Myocyte (in vitro differentiated cells): ENCODE results near the gene DZIP1. TPM values are rescaled to one million over a fixed set of nuclear protein-coding genes. Genes with fewer than 3 reads are reported as not detected.
A peak's percentile ranks its signal among the peaks of the same experiment; 100 is the strongest.
"Not testable (repeated sequence)": the region's sequence is repeated elsewhere in the genome, so short reads cannot be mapped to it uniquely, and the experiment has no call there.

Experiments
- DNase-seq: peaks from one replicate; pipeline ENCODE4 v3.0.0-alpha.2; 2012; ENCODE audit warnings: low read depth
- polyA plus RNA-seq: library from polyadenylated mRNA; unstranded; fragments of >200 nt; gene quantifications from one replicate; pipeline ENCODE4 v1.2.1, GENCODE V29; 2012; ENCODE audit warnings: missing spikeins
- total RNA-seq: library from RNA; depleted of rRNA; stranded (reverse); fragments of >200 nt; gene quantifications from 2 replicates; pipeline ENCODE4 v1.2.3, GENCODE V29; 2014

Gene DZIP1, protein sequence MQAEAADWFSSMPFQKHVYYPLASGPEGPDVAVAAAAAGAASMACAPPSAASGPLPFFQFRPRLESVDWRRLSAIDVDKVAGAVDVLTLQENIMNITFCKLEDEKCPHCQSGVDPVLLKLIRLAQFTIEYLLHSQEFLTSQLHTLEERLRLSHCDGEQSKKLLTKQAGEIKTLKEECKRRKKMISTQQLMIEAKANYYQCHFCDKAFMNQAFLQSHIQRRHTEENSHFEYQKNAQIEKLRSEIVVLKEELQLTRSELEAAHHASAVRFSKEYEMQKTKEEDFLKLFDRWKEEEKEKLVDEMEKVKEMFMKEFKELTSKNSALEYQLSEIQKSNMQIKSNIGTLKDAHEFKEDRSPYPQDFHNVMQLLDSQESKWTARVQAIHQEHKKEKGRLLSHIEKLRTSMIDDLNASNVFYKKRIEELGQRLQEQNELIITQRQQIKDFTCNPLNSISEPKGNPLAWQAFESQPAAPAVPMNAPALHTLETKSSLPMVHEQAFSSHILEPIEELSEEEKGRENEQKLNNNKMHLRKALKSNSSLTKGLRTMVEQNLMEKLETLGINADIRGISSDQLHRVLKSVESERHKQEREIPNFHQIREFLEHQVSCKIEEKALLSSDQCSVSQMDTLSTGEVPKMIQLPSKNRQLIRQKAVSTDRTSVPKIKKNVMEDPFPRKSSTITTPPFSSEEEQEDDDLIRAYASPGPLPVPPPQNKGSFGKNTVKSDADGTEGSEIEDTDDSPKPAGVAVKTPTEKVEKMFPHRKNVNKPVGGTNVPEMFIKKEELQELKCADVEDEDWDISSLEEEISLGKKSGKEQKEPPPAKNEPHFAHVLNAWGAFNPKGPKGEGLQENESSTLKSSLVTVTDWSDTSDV
- 23.0 and 27.9 TPM in 2 replicates for total RNA-seq
- polyA plus RNA-seq, result 23.0 TPM

DNA sequence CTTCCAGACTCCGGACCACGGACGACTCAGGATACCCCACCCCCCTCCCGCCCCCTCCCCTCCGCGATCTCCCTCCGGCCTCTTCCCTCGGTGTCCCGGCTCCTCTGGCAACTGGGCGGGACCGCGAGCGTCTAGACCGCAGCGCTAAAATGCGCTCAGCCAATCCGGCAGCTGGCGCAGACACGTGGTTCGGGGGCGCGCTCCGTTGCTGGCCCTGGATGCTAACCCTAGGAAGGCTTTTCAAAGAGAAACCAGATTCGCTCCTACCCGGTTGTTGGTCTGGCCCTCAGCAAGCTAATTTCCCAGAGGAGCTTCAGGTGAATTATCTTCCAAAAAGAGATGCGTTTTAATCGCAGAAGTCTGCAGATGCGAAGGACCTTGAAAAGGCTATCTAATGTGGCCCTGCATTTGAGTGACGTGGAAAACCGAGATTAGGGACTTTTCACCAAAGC is at the start of gene DZIP1:
TSS of gene DZIP1 (minus strand) at position 106 of the 452 bp plus-strand sequence. CDS start 2,677 bp downstream, outside the sequence.
- peak; percentile 92 for DNase-seq

DNA sequence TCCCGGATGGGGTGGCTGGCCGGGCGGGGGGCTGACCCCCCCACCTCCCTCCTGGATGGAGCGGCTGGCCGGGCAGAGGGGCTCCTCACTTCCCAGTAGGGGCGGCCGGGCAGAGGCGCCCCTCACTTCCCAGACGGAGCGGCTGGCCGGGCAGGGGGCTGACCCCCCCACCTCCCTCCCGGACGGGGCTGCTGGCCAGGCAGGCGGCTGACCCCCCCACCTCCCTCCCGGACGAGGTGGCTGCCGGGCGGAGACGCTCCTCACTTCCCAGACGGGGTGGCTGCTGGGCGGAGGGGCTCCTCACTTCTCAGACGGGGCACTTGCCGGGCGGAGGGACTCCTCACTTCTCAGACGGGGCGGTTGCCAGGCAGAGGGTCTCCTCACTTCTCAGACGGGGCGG is 46.5 kb upstream of the DZIP1 start:
- not testable (repeated sequence) for DNase-seq

DNA sequence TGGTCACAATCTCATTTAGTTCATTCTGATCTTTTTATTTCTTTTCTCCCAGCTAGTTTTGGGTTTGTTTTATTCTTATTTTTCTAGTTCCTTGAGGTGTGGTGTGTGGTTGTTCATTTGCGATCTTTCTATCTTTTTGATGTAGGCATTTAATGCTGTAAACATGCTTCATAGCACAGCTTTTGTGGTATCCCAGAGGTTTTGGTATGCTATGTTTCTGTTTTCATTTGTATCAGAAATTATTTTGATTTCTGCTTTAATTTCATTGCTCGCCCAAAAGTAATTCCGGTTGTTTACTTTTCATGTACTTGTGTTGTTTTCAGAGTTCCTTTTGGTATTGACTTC is 45.0 kb upstream of the DZIP1 start:
- no peak for DNase-seq

DNA sequence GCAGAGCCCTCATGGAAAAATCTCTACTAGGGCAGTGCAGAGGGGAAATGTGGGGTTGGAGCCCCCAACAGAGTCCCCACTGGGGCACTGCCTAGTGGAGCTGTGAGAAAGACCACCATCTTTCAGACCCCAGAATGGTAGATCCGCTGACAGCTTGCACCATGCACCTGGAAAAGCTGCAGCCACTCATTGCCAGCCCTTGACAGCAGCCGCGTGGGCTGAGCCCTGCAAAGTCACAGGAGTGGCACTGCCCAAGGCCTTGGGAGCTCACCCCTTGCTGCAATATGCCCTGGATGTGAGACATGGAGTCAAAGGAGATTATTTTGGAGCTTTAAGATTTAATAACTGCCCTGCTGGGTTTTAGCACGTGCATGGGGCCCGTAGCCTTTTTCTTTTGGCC is 40.5 kb upstream of the DZIP1 start:
- DNase-seq, result not testable (repeated sequence)

DNA sequence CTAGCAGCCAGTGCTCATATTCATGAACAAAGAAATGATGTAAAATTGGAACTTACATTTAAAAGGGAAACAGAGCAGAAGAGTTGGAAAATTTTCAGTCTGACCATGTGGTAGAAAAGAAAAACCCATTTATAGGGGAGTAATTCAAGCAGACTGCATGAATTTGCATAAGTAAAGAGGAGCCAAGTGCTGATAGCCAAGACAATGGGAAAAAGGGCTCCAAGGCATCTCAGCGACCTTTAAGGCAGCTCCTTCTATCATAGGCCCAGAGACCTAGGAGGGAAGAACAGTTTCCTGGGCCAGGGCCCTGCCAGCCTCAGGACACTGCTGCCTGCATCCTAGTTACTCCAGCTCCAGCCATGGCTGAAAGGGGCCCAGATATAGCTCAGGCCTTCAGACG is 39.9 kb upstream of the DZIP1 start:
- no peak for DNase-seq

DNA sequence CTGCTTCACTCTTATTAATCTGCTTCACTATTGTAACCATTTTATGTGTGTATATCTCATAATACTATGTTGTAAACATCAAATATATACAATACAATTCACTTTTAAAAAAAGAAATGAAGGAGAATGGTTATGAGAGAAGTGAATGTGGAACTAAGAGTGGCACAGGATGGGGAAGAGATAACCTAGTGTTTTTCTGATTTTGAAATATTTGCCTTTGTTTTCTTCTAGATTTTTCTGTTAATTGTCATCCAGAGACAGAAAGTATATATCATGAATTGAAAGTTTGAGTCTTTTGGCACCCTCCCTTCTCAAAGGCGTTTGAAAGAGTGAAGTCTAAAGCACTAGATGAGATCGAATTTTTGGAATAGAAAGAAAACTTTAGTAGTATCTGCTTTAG is 35.2 kb upstream of the DZIP1 start:
- no peak for DNase-seq

DNA sequence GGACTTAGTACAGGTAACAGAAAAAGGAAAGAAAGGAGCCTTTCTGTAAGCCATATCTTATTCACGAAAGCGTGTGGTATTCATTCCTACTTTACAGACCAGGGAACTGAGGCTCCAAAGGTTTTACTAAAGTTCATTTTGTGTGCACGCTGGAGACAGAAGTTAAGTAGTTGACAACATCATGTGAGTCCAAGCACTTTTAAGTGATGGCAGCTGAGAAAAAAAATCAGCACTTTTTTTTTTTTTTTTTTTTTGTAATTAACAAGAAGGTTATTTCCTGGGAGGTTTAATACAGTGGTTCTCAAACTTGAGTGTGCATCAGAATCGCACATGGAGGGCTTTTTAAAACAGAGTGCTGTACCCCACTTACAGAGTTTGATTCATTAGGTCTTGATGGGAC is 34.5 kb upstream of the DZIP1 start:
- DNase-seq, result no peak

DNA sequence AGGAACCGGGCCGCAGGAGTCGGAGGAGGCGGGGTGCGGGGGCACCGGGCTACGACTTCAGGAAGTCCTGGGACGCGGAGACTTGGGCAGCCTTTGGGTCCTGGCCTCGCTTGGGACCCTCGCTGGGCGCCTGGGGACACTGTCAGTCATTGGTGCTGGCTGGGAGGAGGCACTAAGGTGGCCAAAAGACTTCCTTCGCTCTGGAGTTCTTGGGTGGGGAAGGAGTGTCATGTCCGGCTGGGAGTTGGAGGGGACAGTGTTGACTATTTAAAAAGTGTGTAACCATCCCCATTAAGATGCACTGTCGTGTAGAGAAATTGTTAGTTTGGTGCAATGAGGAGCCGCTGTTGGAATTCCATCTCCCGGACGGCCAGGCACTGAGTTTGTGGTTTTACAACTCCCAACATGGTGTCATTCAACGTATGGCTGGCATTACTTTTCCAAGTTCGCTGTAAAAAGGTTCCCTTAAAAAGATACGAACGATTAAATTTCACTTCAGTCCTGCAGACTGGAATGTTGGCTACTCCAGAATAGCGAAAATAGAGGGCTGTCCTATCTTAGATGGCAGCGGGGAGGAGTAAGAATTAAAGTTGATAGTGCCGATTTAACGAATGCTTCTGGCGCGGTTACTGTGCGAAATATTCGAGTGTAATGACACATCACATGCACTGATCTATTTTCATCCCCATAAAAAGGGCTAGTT is 33.2 kb upstream of the DZIP1 start:
- DNase-seq, result peak; percentile 42

DNA sequence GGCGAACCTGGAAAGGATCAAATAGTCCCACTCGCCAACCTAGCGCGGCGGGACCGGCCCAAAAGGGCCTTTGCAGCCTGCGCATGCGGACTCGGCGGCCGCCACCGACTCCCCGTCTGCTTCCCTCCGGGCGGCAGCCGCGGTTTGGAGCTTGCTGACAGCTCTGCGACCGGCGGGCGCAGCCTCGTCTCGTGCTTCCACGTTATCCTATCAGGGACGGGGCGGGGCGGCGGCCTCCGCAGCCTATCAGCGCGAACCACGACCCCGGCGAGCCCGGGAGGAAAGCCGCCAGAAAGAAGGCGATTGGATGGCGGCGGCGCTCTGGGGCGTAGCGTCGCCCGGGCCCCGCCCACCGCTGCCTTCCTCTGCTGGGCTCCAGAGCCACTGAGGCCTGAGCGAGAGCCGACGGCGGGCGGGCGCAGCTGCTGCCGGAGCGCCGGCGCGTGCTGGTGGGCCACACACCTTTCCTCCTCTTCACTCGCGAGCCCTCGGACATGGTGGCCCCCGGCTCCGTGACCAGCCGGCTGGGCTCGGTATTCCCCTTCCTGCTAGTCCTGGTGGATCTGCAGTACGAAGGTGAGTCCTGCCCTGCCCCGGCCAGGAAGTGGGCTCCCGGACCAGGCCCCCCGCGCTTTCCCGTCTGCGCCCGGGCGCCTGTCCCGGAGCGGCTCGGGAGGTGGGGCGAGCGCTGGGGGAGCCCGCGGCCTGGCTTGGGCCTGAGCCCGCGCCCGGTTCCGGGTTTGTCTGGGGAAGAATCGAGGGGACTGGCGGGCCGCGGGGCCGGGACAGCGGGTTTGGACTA is 32.5 kb upstream of the DZIP1 start, which contains the start of gene DNAJC3:
TSS of gene DNAJC3 (plus strand) at position 378 of the 802 bp plus-strand sequence. CDS start at position 495, 117 bp downstream.
- peak; percentile 98 for DNase-seq

DNA sequence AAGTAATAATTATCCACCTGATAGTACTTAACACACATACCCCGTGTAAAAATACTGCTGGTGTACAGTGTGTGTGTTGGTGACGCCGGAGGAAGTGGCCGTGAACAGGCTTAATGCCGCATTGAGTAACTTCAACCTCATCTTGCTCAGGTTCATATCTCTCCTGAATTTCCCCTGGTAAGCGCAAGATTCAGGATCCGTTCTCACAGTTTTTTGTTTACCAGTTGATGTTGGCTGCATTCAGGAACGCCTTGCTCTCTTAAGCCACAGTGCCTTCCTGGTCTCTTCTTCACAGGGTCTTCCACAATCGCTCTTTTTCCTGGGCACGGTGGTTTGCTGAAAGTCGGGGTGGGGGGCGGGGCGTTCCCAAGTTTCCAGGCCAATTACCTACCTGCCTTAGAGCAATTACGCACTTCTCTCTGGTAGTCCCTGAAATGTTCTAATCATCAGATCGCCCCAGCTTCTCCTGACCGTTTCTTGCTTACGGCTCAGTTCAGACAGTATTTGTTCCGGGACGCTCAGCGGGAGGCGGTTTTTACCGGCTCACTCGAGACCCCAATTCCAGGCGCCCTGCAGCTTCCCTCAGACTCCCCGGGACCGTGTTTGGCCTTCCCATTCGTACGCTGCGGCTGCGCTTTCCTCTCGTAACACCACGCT is 31.7 kb upstream of the DZIP1 start:
- DNase-seq, result no peak

DNA sequence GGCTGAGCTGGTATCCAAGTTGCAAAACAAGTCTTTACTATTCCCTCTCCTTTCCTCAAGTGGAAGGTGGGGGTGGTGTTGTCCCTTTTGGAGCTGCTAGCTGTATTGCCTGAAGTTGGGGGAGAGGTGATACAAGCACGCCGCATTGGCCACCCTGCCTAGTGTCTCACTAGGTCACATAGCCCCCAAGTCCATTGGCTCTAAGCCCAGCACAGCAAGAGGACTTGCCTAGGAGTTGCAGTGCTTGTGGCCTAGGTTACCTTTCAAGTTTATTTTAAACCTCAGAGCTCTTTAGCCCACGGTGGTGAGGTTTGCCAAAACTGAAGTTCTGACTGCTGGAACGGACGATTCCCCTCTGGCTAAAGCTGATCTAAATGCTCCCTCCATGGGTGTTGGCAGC is 27.1 kb upstream of the DZIP1 start:
- DNase-seq, result no peak

DNA sequence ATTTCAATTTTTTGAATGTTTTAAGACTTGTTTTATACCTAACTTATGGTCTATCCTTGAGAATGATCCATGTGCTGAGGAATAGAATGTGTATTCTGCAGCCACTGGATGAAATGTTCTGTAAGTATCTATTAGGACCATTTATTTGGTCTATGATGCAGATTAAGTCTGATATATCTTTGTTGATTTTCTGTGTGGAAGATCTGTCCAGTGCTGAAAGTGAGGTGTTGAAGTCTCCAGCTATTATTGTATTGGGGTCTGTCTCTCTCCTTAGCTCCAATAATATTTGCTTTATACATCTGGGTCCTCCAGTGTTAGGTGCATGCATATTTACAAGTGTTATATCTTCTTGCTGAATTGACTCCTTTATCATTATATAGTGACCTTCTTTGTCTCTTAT is 22.7 kb upstream of the DZIP1 start:
- not testable (repeated sequence) for DNase-seq

DNA sequence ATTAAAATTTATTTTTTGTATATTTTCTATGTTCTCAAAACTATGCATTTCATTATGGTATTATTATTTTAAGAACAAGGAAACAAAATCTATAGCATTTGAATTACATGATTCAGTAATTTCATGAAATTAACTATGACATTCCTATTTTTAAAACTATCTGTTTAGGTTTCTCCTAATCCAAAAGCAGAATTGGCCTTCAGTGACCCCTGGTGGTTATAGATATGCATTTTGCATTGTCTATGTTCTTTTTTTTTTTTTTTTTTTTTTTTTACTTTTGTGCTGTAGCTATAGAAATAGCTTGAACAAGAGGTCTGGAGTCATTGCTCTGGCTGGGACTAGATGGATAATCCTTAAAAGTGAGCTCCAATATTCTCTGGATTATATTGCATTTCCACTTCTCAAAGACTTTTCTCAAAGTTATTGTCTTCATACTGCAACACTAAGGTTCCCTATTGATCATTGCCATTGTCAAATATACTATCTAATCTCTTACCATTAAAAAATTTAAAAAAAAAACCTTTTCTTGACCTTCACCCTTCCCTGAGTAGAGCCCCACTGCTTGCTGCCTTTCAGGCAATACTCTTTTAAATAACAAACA is 16.6 kb upstream of the DZIP1 start:
- peak; percentile 63 for DNase-seq

DNA sequence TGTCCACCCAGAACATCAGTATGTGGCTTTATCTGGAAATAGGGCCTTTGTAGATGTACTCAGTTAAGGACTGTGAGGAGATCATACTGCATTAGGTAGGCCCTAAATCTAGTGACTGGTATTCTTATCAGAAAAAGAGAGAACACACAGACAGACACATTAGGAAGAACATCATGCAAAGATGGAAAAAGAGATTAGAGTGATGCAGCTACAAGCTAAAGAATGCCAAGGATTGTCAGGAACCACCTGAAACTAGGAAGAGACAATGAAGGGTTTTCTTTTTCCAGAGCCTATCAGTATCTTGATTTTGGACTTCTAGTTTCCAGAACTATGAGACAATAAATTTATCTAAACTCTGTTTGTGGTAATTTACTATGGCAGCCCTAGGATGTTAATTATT is 15.0 kb upstream of the DZIP1 start:
- DNase-seq, result no peak

DNA sequence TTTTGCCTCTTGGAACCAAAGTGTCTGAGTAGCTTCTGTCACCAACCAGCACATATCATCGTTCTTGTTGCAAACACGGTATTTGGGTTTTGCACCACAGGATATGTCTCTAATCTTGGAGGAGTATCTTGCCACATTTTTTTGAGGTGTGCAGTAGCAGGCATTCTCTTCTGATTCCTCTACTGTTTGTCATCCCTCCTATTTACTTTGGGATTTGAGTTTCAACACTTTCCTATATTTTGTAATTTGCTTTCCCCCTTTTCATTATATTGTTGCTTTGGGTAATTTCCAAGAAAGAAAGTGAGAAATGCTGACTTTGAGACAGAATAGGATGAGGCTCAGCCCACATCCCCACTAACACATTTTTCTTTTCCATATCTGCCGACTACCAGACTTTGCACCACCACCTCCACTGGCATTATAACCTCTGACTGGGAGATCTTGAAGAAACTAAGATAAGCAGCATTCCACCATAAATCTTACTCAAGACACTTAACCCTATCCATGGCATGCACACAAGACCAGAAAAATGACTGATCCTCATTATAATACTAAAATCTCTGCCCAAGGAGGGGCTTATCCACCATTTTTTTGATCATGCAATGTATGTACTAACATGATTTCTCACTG is 12.0 kb upstream of the DZIP1 start:
- DNase-seq, result no peak

DNA sequence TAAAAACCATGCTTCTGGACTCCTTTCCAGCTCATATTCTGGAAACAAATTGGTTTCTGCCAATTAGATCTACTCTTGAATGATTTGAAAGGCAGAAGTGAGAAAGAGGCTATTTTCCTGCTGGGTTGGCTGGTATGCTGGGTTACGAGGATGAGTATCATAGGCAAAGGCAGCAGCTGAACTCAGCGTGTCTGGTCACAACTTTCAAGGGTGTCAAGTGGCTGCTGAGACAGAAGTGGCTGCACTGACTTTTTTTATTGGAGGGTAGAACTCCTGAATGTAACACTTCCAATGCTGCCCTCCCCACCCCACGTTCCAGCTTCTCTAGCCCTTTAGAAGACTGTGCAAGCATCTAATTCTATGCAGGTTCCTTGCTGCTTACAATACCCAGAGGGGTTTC is 8.3 kb upstream of the DZIP1 start:
- DNase-seq, result peak; percentile 36

DNA sequence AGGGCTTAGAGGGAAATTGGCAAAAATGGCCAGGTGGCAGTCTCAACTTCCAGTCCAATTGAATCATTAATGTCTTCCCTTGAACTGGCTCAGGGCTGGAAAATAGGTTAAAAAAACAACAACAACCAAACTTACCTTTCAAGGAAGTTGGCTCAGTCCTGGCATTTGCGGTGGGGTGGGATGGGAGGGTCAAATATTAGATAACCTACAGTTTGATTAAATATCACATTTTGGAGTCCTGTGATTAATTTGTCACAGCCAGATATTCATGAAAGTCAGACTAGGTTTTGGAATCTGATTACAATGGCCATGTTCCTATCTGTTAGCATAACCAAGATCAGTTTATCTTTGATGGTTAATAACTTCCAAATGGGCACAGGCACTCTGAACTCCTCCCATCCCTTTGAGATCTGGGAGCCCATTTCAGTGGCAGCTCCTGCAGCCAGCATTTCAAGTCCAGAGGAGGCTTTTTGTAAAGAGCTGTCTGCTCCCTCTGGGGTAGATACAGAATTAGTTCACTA is 7.8 kb upstream of the DZIP1 start:
- DNase-seq, result no peak

DNA sequence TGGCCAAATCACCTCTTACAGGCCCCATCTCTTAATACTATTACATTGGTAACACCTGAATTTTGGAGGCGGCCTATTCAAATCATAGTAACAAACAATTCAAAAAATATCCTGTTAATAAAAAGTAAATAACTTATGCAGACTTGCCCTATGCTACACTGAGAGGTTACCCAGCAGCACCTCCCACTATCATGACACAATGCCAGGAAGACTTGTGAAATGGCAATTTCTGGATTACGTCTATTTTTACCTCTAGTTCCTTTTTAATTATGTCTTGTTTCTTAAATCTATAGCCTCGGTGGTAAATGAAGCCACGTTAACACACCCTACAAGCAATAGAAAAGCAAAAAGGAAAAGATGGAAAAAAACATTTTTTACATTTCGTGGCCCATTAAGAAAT is 6.2 kb upstream of the DZIP1 start:
- no peak for DNase-seq

DNA sequence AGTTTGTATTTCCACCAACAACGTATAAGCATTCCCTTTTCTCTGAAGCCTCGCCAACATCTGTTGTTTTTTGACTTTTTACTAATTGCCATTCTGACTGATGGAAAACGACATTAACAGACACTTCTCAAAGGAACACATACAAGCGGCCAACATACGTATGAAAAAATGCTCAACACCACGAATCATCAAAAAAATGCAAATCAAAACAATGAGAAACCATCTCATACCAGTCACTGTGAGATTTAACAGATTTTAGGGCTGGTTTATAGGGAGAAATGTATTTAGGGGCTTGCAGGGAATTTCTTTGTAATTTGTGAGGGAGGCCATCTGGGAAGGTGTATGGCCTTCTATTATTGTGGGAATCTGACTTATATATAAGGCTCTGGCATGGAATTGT is 2.8 kb upstream of the DZIP1 start:
- DNase-seq, result no peak
